Mesenchymal stem cell (in vitro differentiated cells and primary cell): ENCODE results near the gene FRAS1.

ENCODE experiments used
- DNase-seq: peaks from one replicate; pipeline ENCODE4 v3.0.0-alpha.2; 2013
- H2AFZ ChIP-seq: one replicate; pipeline ENCODE4 v1.6.1; 2013; ENCODE audit warnings: low read depth, mild to moderate bottlenecking, control low read depth, inconsistent platforms, low read length, moderate library complexity
- H2AK5ac ChIP-seq: 2 replicates; pipeline ENCODE4 v1.6.1; 2013; ENCODE audit warnings: low read length, moderate library complexity, mild to moderate bottlenecking, inconsistent platforms; ENCODE audit not compliant: severe bottlenecking
- H2BK120ac ChIP-seq: one replicate; pipeline ENCODE4 v1.6.1; 2013; ENCODE audit warnings: low read depth, mild to moderate bottlenecking, inconsistent platforms, low read length, moderate library complexity
- H2BK12ac ChIP-seq, 2 experiments: one replicate each; pipeline ENCODE4 v1.6.1; 2013; ENCODE audit warnings: inconsistent platforms in 2 of 2, low read length in 2 of 2, mild to moderate bottlenecking in 2 of 2, moderate library complexity in 2 of 2, control low read depth in 1 of 2
- H2BK15ac ChIP-seq: one replicate; pipeline ENCODE4 v1.6.1; 2013; ENCODE audit warnings: mild to moderate bottlenecking, low read depth, inconsistent platforms; ENCODE audit not compliant: poor library complexity, severe bottlenecking
- H2BK5ac ChIP-seq: 2 replicates; pipeline ENCODE4 v1.6.1; 2013; ENCODE audit warnings: low read depth, mild to moderate bottlenecking, low read length, control low read depth, inconsistent platforms; ENCODE audit not compliant: poor library complexity, severe bottlenecking
- H3K14ac ChIP-seq, 2 experiments: one replicate each; pipeline ENCODE4 v1.6.1; 2013; ENCODE audit warnings: inconsistent platforms in 2 of 2, low read length in 2 of 2, control low read depth in 1 of 2, mild to moderate bottlenecking in 1 of 2, moderate library complexity in 1 of 2
- H3K18ac ChIP-seq, 2 experiments: one replicate each; pipeline ENCODE4 v1.6.1; 2013; ENCODE audit warnings: inconsistent platforms in 2 of 2, low read length in 2 of 2, control low read depth in 1 of 2, low read depth in 1 of 2, mild to moderate bottlenecking in 1 of 2
- H3K23ac ChIP-seq, 2 experiments: one replicate each; pipeline ENCODE4 v1.6.1; 2013; ENCODE audit warnings: inconsistent platforms in 2 of 2, low read length in 2 of 2, mild to moderate bottlenecking in 2 of 2, moderate library complexity in 2 of 2, control low read depth in 1 of 2
- H3K27ac ChIP-seq: 2 replicates; pipeline ENCODE4 v1.5.1; 2013; ENCODE audit warnings: mild to moderate bottlenecking, moderate library complexity, low read length, control low read depth, inconsistent platforms; ENCODE audit not compliant: poor library complexity, severe bottlenecking
- H3K27me3 ChIP-seq, 2 experiments: 2 replicates each; pipeline versions ENCODE4 v1.6.1 to v1.7.0; 2013; ENCODE audit warnings: low read length in 2 of 2, mild to moderate bottlenecking in 2 of 2, moderate library complexity in 2 of 2, control low read depth in 1 of 2, inconsistent platforms in 1 of 2; ENCODE audit not compliant: control insufficient read depth in 1 of 2, insufficient read depth in 1 of 2
- H3K36me3 ChIP-seq, 2 experiments: 2 replicates each; pipeline versions ENCODE4 v1.6.1 to v1.7.0; 2013; ENCODE audit warnings: low read length in 2 of 2, control low read depth in 1 of 2, inconsistent platforms in 1 of 2, low read depth in 1 of 2, mild to moderate bottlenecking in 1 of 2; ENCODE audit not compliant: insufficient read depth in 2 of 2, control insufficient read depth in 1 of 2
- H3K4ac ChIP-seq, 2 experiments: one replicate each; pipeline ENCODE4 v1.6.1; 2013; ENCODE audit warnings: inconsistent platforms in 2 of 2, low read length in 2 of 2, mild to moderate bottlenecking in 2 of 2, moderate library complexity in 2 of 2, control low read depth in 1 of 2, low read depth in 1 of 2
- H3K4me1 ChIP-seq: 2 replicates; pipeline ENCODE4 v1.6.1; 2013; ENCODE audit warnings: low read depth, low read length, control low read depth; ENCODE audit not compliant: control insufficient read depth, insufficient read depth
- H3K4me2 ChIP-seq: 2 replicates; pipeline ENCODE4 v1.6.1; 2013; ENCODE audit warnings: low read length, mild to moderate bottlenecking, inconsistent platforms; ENCODE audit not compliant: poor library complexity, severe bottlenecking
- H3K4me3 ChIP-seq, 2 experiments: 2 replicates each; pipeline versions ENCODE4 v1.5.1 to v1.7.0; 2013; ENCODE audit warnings: low read length in 2 of 2, mild to moderate bottlenecking in 2 of 2, control low read depth in 1 of 2, low read depth in 1 of 2; ENCODE audit not compliant: insufficient read depth in 1 of 2
- H3K79me1 ChIP-seq: replicated peaks from 2 replicates; pipeline ENCODE4 v1.6.1; 2013; ENCODE audit warnings: mild to moderate bottlenecking, control low read depth, low read length, inconsistent platforms; ENCODE audit not compliant: poor library complexity, severe bottlenecking
- H3K9ac ChIP-seq: 2 replicates; pipeline ENCODE4 v1.7.0; 2013; ENCODE audit warnings: mild to moderate bottlenecking, low read length, moderate library complexity
- H3K9me3 ChIP-seq: 2 replicates; pipeline ENCODE4 v1.7.0; 2013; ENCODE audit warnings: mild to moderate bottlenecking, low read length; ENCODE audit not compliant: control insufficient read depth
- H4K8ac ChIP-seq: one replicate; pipeline ENCODE4 v1.6.1; 2013; ENCODE audit warnings: inconsistent platforms, mild to moderate bottlenecking, low read length, moderate library complexity
- H4K91ac ChIP-seq: one replicate; pipeline ENCODE4 v1.6.1; 2013; ENCODE audit warnings: mild to moderate bottlenecking, low read length, inconsistent platforms
- WGBS: methylation state at CpG from one replicate; pipeline ENCODE4 v1.1.7; 2013; ENCODE audit warnings: mixed read lengths; 5-methylcytosine and 5-hydroxymethylcytosine counted together

Gene FRAS1

GRCh38 chr4:78065508-78066192 is 8.5 kb downstream of the FRAS1 start:
- Histone ChIP-seq H3K27ac (no peak overlapping the region), H2BK5ac (no peak overlapping the region), H2BK120ac (no peak overlapping the region), H4K8ac (no peak overlapping the region), H3K79me1 (peaks cover 3% of the 10 kb centered on the region), H3K4me1 (no peaks in the 10 kb centered on the region), H2BK15ac (no peak overlapping the region), H3K4me2 (no peak overlapping the region), H3K14ac (no peak overlapping the region), H2AK5ac (no peak overlapping the region), H4K91ac (no peak overlapping the region), H2BK12ac (no peak overlapping the region), H3K9me3 (no peaks in the 10 kb centered on the region), H3K9ac (no peak overlapping the region), H3K4me3 (no peak overlapping the region), H3K4ac (no peak overlapping the region), H3K23ac (no peak overlapping the region), H2AFZ (no peak overlapping the region), H3K18ac (no peak overlapping the region), H3K27me3 (no peaks in the 10 kb centered on the region), H3K36me3 (peaks cover 0 to 4% of the 10 kb centered on the region in 2 experiments)
- DNase-seq = no peak
- WGBS = 100% methylated on average over 1 of the region's 4 CpGs

GRCh38 chr4:78068481-78068880 is 11.4 kb downstream of the FRAS1 start:
- Histone ChIP-seq H2AK5ac (no peak overlapping the region), H3K9me3 (no peaks in the 10 kb centered on the region), H3K4ac (no peak overlapping the region), H3K4me3 (no peak overlapping the region), H3K27ac (no peak overlapping the region), H3K14ac (no peak overlapping the region), H3K4me2 (no peak overlapping the region), H2BK5ac (no peak overlapping the region), H3K18ac (no peak overlapping the region), H3K36me3 (peaks cover 0 to 4% of the 10 kb centered on the region in 2 experiments), H3K23ac (no peak overlapping the region), H2BK120ac (no peak overlapping the region), H3K27me3 (no peaks in the 10 kb centered on the region), H3K79me1 (no peaks in the 10 kb centered on the region), H3K9ac (no peak overlapping the region), H2BK15ac (no peak overlapping the region), H2BK12ac (no peak overlapping the region), H3K4me1 (no peaks in the 10 kb centered on the region), H4K8ac (no peak overlapping the region), H2AFZ (no peak overlapping the region), H4K91ac (no peak overlapping the region)
- no CpG with 5 or more reads among the region's 1 CpG for WGBS
- DNase-seq = no peak

- no peak overlapping the region for H3K4ac ChIP-seq
- H2AFZ ChIP-seq = no peak overlapping the region
- H3K9ac ChIP-seq = no peak overlapping the region
- H3K9me3 ChIP-seq = no peaks in the 10 kb centered on the region
- H3K4me1 ChIP-seq = no peaks in the 10 kb centered on the region
- H2BK5ac ChIP-seq = no peak overlapping the region
- H3K14ac ChIP-seq = no peak overlapping the region
- WGBS = 86% methylated on average over 4 of the region's 4 CpGs
- H4K91ac ChIP-seq = no peak overlapping the region
- no peak overlapping the region for H3K4me2 ChIP-seq
- no peak overlapping the region for H2BK12ac ChIP-seq
- no peaks in the 10 kb centered on the region for H3K79me1 ChIP-seq
- H3K27me3 ChIP-seq = no peaks in the 10 kb centered on the region
- no peak overlapping the region for H2BK120ac ChIP-seq
- H3K36me3 ChIP-seq = peaks cover 0 to 4% of the 10 kb centered on the region in 2 experiments
- H3K27ac ChIP-seq = no peak overlapping the region
- no peak overlapping the region for H2AK5ac ChIP-seq
- no peak overlapping the region for H4K8ac ChIP-seq
- DNase-seq = no peak
- H2BK15ac ChIP-seq = no peak overlapping the region
- H3K23ac ChIP-seq = no peak overlapping the region
- H3K4me3 ChIP-seq = no peak overlapping the region
- H3K18ac ChIP-seq = no peak overlapping the region
Observed at GRCh38 chr4:78069319-78069718, 12.2 kb downstream of the FRAS1 start.

GRCh38 chr4:78069859-78070258 is 12.7 kb downstream of the FRAS1 start:
- Histone ChIP-seq H3K14ac (no peak overlapping the region), H4K8ac (no peak overlapping the region), H2BK12ac (no peak overlapping the region), H3K27me3 (no peaks in the 10 kb centered on the region), H2BK120ac (no peak overlapping the region), H3K36me3 (peaks cover 0 to 4% of the 10 kb centered on the region in 2 experiments), H4K91ac (no peak overlapping the region), H2AK5ac (no peak overlapping the region), H3K23ac (no peak overlapping the region), H3K4me1 (no peaks in the 10 kb centered on the region), H3K4me3 (no peak overlapping the region), H3K18ac (no peak overlapping the region), H3K4ac (no peak overlapping the region), H2BK15ac (no peak overlapping the region), H2AFZ (no peak overlapping the region), H3K4me2 (no peak overlapping the region), H3K9me3 (no peaks in the 10 kb centered on the region), H2BK5ac (no peak overlapping the region), H3K79me1 (no peaks in the 10 kb centered on the region), H3K27ac (no peak overlapping the region), H3K9ac (no peak overlapping the region)
- no peak for DNase-seq
- WGBS = 94% methylated on average over 2 of the region's 3 CpGs
